ENCODE measurements around the gene GMCL1.
"Not testable (repeated sequence)": the region's sequence is repeated elsewhere in the genome, so short reads cannot be mapped to it uniquely, and the experiment has no call there.

DNA sequence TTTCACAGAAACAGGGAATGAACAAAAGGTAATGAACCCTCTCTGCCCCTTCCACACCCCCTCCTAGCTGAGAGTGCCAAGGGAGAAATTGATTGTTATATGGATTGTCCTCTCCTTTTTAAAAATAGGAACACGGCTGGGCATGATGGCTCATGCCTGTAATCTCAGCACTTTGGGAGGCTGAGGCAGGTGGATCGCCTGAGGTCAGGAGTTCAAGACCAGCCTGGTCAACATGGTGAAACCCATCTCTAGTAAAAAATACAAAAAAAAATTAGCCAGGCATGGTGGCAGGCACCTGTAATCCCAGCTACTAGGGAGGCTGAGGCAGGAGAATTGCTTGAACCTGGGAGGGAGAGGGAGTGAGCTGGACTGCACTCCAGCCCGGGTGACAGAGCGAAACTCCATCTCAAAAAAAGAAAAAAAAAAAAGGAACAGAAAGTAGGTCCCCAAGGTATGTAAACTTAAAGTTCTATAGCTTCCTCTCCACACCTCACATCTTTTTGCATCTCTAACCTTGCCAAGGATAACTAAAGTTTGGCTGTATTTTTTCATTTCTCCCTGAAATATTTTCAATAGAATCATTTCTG, 26.6 kb upstream of the GMCL1 start:
- not testable (repeated sequence) for TF ChIP-seq EZH2phosphoT487 (IDR thresholded peaks at IDR 0.05; ENCODE audit: insufficient read depth, low read depth); EZH2 (IDR thresholded peaks at IDR 0.05; ENCODE audit: insufficient read depth, poor library complexity, severe bottlenecking)
